ENCODE data around the gene CCDC66. TPM values are rescaled to one million over a fixed set of nuclear protein-coding genes. Genes with fewer than 3 reads are reported as not detected.
A peak's percentile ranks its signal among the peaks of the same experiment; 100 is the strongest.
"Not testable (repeated sequence)": the region's sequence is repeated elsewhere in the genome, so short reads cannot be mapped to it uniquely, and the experiment has no call there.

Gene CCDC66
- 10 to 100 TPM; 29.0 to 29.3 TPM for total RNA-seq

GRCh38 chr3:56556908-56557830 is at the start of gene CCDC66:
CCDC66 (plus strand) TSS chr3:56557175; CDS start chr3:56557243, 68 bp downstream.
- H3K36me3 Mint-ChIP-seq (ENCODE audit: low read depth): peaks cover 14% of the 10 kb centered on the region
- peaks cover 26% of the 10 kb centered on the region for H3K4me1 Mint-ChIP-seq (ENCODE audit: low read depth)
- H3K4me3 Mint-ChIP-seq: peak within 1 kb of the TSS; percentile 94
- H3K27me3 Mint-ChIP-seq (ENCODE audit: low read depth): no peaks in the 10 kb centered on the region
- peak within 1 kb of the TSS; percentile 97 for H3K27ac Mint-ChIP-seq
- intact Hi-C loops (cut with micrococcal nuclease): loop anchor here (1.0 to 5.0 kb wide), 9 partner anchors 36 to 1135 kb away; partner anchors contain the start of genes APPL1 and DENND6A
- CTCF ChIA-PET: interaction anchor here (1.1 to 2.1 kb wide), 2 partner anchors 15 to 243 kb away, joined by 3 to 6 read pairs; no protein-coding TSS in a partner anchor
- DNase-seq: peak; percentile 97
- peaks cover 4% of the 10 kb centered on the region for H3K9me3 Mint-ChIP-seq

DNA sequence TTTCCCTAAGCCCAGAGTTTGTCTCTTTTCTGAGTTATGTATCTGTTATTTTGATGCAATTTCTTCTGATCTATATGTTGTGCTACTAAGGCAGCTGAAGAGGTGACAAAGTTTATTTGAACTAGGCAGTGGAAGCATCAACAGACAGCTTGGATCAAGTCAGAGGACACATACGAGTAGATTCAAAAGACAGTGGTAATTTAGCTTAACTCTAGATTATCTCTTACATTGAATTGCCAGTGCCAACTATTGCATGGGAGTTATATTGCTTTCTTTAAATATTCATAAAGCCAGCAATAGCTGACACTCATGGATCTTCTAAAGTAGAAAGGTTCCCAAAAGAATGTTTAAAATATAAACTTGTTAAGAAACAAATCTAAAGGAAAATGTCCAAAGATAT is 37.3 kb upstream of the CCDC66 start:
- Mint-ChIP-seq H3K27me3 (ENCODE audit: low read depth) (peaks cover 6% of the 10 kb centered on the region), H3K36me3 (ENCODE audit: low read depth) (no peaks in the 10 kb centered on the region), H3K4me1 (ENCODE audit: low read depth) (no peaks in the 10 kb centered on the region), H3K9me3 (no peaks in the 10 kb centered on the region), H3K4me3 (no peak overlapping the region), H3K27ac (no peak overlapping the region)
- CTCF ChIA-PET: interaction anchor here (0.7 kb wide), 1 partner anchor 19 kb away, joined by 3 read pairs; no protein-coding TSS in a partner anchor
- no peak for DNase-seq
- intact Hi-C loops (cut with micrococcal nuclease): no loop called here

DNA sequence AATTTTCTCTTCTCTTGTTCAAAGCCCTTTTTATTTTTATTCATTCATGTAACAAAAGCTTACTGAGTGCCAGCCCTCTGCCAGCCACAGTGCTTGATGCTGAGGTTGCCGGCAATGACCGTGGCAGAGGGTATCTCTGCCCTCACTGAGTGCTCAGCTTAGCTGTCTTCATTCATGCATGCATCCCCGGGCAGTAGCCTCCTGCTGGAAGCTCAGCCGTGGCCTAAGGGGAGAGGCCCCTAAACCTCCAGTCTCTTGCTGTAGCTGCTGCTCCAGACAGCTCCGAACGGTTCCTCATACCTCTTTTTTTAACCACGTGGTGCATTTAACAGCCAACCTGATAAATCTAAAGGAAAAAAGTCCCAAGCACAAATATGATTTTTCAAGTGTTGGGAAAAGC is 34.6 kb upstream of the CCDC66 start:
- Mint-ChIP-seq H3K9me3 (no peaks in the 10 kb centered on the region), H3K4me1 (ENCODE audit: low read depth) (no peaks in the 10 kb centered on the region), H3K27ac (no peak overlapping the region), H3K4me3 (no peak overlapping the region), H3K36me3 (ENCODE audit: low read depth) (no peaks in the 10 kb centered on the region), H3K27me3 (ENCODE audit: low read depth) (peaks cover 6% of the 10 kb centered on the region)
- no peak for DNase-seq
- intact Hi-C loops (cut with micrococcal nuclease): no loop called here
- CTCF ChIA-PET: no interaction called here

GRCh38 chr3:56525291-56525690 is 31.7 kb upstream of the CCDC66 start:
- intact Hi-C loops (cut with micrococcal nuclease): no loop called here
- Mint-ChIP-seq H3K27ac (no peak overlapping the region), H3K4me1 (ENCODE audit: low read depth) (no peaks in the 10 kb centered on the region), H3K36me3 (ENCODE audit: low read depth) (no peaks in the 10 kb centered on the region), H3K4me3 (no peak overlapping the region), H3K27me3 (ENCODE audit: low read depth) (peaks cover 4% of the 10 kb centered on the region), H3K9me3 (no peaks in the 10 kb centered on the region)
- CTCF ChIA-PET: no interaction called here
- no peak for DNase-seq

DNA sequence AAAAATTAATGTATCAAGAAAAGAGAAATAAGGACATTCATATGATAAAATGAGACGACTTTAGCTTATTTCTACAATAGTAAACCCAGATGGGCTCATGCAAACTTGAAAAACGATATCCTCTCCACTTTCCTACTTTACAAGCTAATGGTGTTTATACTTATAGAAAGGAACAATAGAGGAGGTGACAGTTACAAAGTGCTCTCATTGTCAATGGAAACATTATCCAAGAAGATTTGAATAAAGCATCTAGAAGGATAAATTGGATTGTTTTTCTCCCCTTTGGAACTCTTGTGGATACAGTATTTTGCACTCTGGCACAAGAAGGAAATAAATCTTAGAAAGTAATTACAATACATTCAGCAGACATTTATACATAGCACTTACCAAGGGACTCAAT is 20.2 kb upstream of the CCDC66 start:
- Mint-ChIP-seq H3K27ac (no peak overlapping the region), H3K4me3 (no peak overlapping the region), H3K4me1 (ENCODE audit: low read depth) (no peaks in the 10 kb centered on the region), H3K36me3 (ENCODE audit: low read depth) (no peaks in the 10 kb centered on the region), H3K9me3 (peaks cover 10% of the 10 kb centered on the region), H3K27me3 (ENCODE audit: low read depth) (no peaks in the 10 kb centered on the region)
- intact Hi-C loops (cut with micrococcal nuclease): no loop called here
- no peak for DNase-seq
- CTCF ChIA-PET: no interaction called here

DNA sequence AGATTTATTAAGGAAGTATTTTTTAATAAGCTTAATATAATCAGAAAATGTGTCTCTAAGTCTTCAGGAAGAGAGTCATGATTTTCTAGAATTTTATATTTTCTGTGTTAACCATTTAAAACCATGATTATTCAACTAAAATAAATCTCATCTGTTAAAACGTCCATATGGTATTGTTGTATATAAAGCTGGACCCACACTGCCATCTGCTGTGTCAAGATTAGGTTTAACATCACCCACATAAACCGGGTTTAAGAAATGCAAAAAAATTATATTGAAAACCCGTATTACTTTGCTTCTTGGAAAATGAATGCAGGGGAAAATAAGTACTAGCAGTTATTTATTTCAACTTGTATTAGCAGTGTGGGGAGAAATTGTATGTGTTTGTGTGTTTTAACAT is 9.5 kb upstream of the CCDC66 start:
- Mint-ChIP-seq H3K9me3 (peaks cover 8% of the 10 kb centered on the region), H3K27ac (no peak overlapping the region), H3K4me3 (no peak overlapping the region), H3K27me3 (ENCODE audit: low read depth) (no peaks in the 10 kb centered on the region), H3K36me3 (ENCODE audit: low read depth) (no peaks in the 10 kb centered on the region), H3K4me1 (ENCODE audit: low read depth) (no peaks in the 10 kb centered on the region)
- CTCF ChIA-PET: interaction anchor here (0.5 kb wide), 1 partner anchor 53 kb away, joined by 3 read pairs; no protein-coding TSS in a partner anchor
- no peak for DNase-seq
- intact Hi-C loops (cut with micrococcal nuclease): no loop called here

GRCh38 chr3:56557831-56558170 is 826 bp downstream of the CCDC66 start:
- CTCF ChIA-PET: interaction anchor here (2.1 kb wide), 1 partner anchor 14 kb away, joined by 6 read pairs; no protein-coding TSS in a partner anchor
- intact Hi-C loops (cut with micrococcal nuclease): loop anchor here (1.0 to 5.0 kb wide), 9 partner anchors 36 to 1134 kb away; partner anchors contain the start of genes APPL1 and DENND6A
- H3K36me3 Mint-ChIP-seq (ENCODE audit: low read depth): peaks cover 14% of the 10 kb centered on the region

DNA sequence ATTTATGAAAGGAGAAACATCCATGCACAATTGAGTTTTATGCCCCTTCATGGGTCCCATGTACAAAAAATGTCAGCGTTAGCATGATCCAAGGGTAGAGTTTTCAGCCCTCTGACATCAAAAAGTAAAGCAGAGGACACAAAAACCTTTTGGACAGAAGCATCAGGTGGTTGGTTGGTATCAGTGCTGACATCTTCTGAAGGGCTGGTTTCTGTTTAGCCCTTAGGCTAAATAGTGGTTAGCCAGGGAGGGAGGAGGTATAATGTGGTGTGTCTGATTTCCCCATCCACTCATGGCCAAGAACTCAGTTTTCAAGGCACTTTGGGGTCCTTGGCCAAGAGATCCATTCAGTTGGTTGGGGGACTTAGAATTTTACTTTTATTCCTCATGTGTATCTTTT is 16.5 kb downstream of the CCDC66 start:
- DNase-seq: no peak
- H3K27me3 Mint-ChIP-seq (ENCODE audit: low read depth): no peaks in the 10 kb centered on the region
- peaks cover 25% of the 10 kb centered on the region for H3K4me1 Mint-ChIP-seq (ENCODE audit: low read depth)
- peaks cover 12% of the 10 kb centered on the region for H3K9me3 Mint-ChIP-seq
- CTCF ChIA-PET: interaction anchor here (0.6 kb wide), 1 partner anchor 78 kb away, joined by 6 read pairs; no protein-coding TSS in a partner anchor
- no peak overlapping the region for H3K4me3 Mint-ChIP-seq
- intact Hi-C loops (cut with micrococcal nuclease): no loop called here
- no peak overlapping the region for H3K27ac Mint-ChIP-seq
- H3K36me3 Mint-ChIP-seq (ENCODE audit: low read depth): peaks cover 63% of the 10 kb centered on the region

More at GRCh38 chr3:56557831-56558170, 826 bp downstream of the CCDC66 start:
- Mint-ChIP-seq H3K27me3 (ENCODE audit: low read depth) (no peaks in the 10 kb centered on the region), H3K9me3 (no peaks in the 10 kb centered on the region), H3K4me3 (peak overlapping the region; percentile 94), H3K27ac (peak overlapping the region; percentile 97), H3K4me1 (ENCODE audit: low read depth) (peaks cover 26% of the 10 kb centered on the region)
- no peak for DNase-seq

DNA sequence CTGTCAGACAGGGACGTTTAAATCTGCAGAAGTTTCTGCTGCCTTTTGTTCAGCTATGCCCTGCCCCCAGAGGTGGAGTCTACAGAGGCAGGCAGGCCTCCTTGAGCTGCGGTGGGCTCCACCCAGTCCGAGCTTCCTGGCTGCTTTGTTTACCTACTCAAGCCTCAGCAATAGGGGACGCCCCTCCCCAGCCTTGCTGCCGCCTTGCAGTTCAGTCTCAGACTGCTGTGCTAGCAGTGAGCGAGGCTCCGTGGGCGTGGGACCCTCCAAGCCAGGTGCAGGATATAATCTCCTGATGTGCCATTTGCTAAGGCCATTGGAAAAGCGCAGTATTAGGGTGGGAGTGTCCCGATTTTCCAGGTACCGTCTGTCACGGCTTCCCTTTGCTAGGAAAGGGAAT is 25.0 kb downstream of the CCDC66 start:
- H3K4me3 Mint-ChIP-seq; DNase-seq; H3K27me3 Mint-ChIP-seq (ENCODE audit: low read depth); CTCF ChIA-PET; H3K27ac Mint-ChIP-seq; intact Hi-C loops (cut with micrococcal nuclease): not testable (repeated sequence)
- Mint-ChIP-seq H3K36me3 (ENCODE audit: low read depth) (peaks cover 67% of the 10 kb centered on the region), H3K4me1 (ENCODE audit: low read depth) (peaks cover 22% of the 10 kb centered on the region), H3K9me3 (peaks cover 22% of the 10 kb centered on the region)

DNA sequence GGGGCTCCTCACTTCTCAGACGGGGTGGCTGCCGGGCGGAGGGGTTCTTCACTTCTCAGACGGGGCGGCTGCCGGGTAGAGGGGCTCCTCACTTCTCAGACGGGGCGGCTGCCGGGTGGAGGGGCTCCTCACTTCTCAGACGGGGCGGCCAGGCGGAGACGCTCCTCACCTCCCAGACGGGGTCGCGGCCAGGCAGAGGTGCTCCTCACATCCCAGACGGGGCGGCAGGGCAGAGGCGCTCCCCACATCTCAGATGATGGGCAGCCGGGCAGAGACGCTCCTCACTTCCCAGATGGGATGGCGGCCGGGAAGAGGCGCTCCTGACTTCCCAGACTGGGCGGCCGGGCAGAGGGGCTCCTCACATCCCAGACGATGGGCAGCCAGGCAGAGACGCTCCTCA is 27.3 kb downstream of the CCDC66 start:
- H3K27ac Mint-ChIP-seq; CTCF ChIA-PET; H3K9me3 Mint-ChIP-seq; DNase-seq; intact Hi-C loops (cut with micrococcal nuclease); H3K4me1 Mint-ChIP-seq (ENCODE audit: low read depth); H3K4me3 Mint-ChIP-seq; H3K27me3 Mint-ChIP-seq (ENCODE audit: low read depth): not testable (repeated sequence)
- H3K36me3 Mint-ChIP-seq (ENCODE audit: low read depth): peaks cover 46% of the 10 kb centered on the region

DNA sequence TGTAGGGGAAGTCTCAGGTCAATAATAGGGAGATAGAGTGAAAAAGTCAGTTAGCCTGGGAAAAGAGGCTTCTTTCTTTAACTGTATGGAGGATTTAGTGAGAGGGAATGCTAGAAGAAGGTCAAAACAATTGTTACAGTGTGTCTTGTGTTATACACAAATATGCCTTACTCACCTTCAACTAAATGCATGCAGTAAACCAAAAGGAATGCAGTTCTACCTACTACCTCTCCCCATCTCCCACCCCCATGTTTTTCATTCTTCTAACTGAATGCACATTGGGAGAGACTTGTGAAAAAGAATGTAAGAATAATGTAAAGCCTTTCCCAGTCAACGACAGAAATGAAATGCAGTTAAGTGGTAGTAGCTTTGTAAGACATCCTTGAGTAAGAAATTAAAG is 33.8 kb downstream of the CCDC66 start:
- intact Hi-C loops (cut with micrococcal nuclease): no loop called here
- no peak overlapping the region for H3K4me3 Mint-ChIP-seq
- H3K27ac Mint-ChIP-seq: no peak overlapping the region
- H3K27me3 Mint-ChIP-seq (ENCODE audit: low read depth): no peaks in the 10 kb centered on the region
- H3K4me1 Mint-ChIP-seq (ENCODE audit: low read depth): peaks cover 41% of the 10 kb centered on the region
- DNase-seq: no peak
- CTCF ChIA-PET: no interaction called here
- H3K36me3 Mint-ChIP-seq (ENCODE audit: low read depth): peaks cover 26% of the 10 kb centered on the region
- H3K9me3 Mint-ChIP-seq: no peaks in the 10 kb centered on the region

DNA sequence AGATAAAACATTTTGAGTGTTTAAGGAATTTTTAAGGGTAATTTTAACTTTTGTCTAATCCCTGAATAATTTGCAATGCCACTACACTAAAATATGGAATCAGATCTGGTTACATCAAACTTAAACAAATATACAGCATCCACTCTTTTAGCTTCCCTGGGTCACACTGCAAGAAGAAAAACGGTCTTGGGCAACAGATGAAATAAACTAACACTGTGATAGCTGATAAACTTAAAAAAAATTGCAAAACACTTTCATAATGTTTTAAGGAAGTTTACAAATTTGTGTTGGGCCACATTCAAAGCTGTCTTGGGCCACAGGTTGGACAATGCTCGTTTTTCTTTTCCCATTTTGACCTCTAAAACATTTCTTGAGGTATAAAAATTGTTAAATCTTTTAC is 34.3 kb downstream of the CCDC66 start:
- Mint-ChIP-seq H3K9me3 (peaks cover under 1% of the 10 kb centered on the region), H3K4me3 (no peak overlapping the region), H3K36me3 (ENCODE audit: low read depth) (peaks cover 28% of the 10 kb centered on the region), H3K4me1 (ENCODE audit: low read depth) (peaks cover 45% of the 10 kb centered on the region), H3K27me3 (ENCODE audit: low read depth) (no peaks in the 10 kb centered on the region), H3K27ac (peak overlapping the region; percentile 60)
- no peak for DNase-seq
- CTCF ChIA-PET: interaction anchor here (0.6 kb wide), 1 partner anchor 13 kb away, joined by 5 read pairs; no protein-coding TSS in a partner anchor
- intact Hi-C loops (cut with micrococcal nuclease): no loop called here
